ENCODE results near the gene IFNGR1. TPM values are rescaled to one million over a fixed set of nuclear protein-coding genes. Genes with fewer than 3 reads are reported as not detected.

IFNGR1 gene
- total and polyA plus RNA-seq, 10 of the 15 experiments (the other 5 are each of a cell fraction or from before 2014, with no cell fraction given): 89.0 to 296 (median 138) TPM

DNA sequence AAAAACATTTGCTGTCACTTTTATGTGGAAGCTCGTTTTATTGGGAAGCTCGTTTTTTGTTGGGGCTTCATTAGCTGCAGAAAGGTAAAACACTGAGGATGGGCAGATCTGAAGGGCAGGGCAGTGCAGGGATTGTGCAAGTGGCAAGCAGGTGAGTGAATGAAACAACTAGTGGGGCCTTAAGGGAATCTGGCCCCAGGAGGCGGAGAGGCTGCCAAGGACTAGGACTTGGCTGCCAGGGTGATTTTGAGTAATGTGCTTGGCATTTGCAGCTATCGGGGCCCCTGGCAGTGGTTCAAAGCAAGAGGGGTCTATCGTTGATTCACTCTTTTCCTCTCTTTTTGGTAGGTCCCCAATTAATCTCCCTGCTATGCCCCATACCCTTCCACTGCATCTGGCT, 57.2 kb downstream of the IFNGR1 start (continued):
- TF ChIP-seq, protein P1, sequence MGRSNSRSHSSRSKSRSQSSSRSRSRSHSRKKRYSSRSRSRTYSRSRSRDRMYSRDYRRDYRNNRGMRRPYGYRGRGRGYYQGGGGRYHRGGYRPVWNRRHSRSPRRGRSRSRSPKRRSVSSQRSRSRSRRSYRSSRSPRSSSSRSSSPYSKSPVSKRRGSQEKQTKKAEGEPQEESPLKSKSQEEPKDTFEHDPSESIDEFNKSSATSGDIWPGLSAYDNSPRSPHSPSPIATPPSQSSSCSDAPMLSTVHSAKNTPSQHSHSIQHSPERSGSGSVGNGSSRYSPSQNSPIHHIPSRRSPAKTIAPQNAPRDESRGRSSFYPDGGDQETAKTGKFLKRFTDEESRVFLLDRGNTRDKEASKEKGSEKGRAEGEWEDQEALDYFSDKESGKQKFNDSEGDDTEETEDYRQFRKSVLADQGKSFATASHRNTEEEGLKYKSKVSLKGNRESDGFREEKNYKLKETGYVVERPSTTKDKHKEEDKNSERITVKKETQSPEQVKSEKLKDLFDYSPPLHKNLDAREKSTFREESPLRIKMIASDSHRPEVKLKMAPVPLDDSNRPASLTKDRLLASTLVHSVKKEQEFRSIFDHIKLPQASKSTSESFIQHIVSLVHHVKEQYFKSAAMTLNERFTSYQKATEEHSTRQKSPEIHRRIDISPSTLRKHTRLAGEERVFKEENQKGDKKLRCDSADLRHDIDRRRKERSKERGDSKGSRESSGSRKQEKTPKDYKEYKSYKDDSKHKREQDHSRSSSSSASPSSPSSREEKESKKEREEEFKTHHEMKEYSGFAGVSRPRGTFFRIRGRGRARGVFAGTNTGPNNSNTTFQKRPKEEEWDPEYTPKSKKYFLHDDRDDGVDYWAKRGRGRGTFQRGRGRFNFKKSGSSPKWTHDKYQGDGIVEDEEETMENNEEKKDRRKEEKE (IDR thresholded peaks at IDR 0.05): no peak
- no peak for TF ChIP-seq EZH2 (IDR thresholded peaks at IDR 0.05; ENCODE audit: borderline replicate concordance, control insufficient read depth, low read depth, low read length)
- TF ChIP-seq EGR1 (IDR thresholded peaks at IDR 0.05; ENCODE audit: borderline replicate concordance in 1 of 2, low read depth in 2 of 2, low read length in 2 of 2): no peak
- no peak for TF ChIP-seq MAX (IDR thresholded peaks at IDR 0.05; ENCODE audit: low read depth, low read length)
- TF ChIP-seq CTCF (IDR thresholded peaks at IDR 0.05 in 2 of 3, conservative IDR thresholded peaks at IDR 0.05 in 1 of 3; ENCODE audit: control insufficient read depth in 2 of 3, extremely low read depth in 1 of 3, insufficient read depth in 1 of 3, low read depth in 3 of 3, low read length in 3 of 3): no peak

- H3K36me3 ChIP-seq (ENCODE audit: control insufficient read depth in 2 of 2, insufficient read depth in 2 of 2, low read length in 1 of 2): no peaks in the 10 kb centered on the region
- DNase-seq (ENCODE audit: low read depth, low spot score): no peak
- no peak for TF ChIP-seq ESRRA (IDR thresholded peaks at IDR 0.05; ENCODE audit: low read length)
- no peak for TF ChIP-seq CREM (IDR thresholded peaks at IDR 0.05; ENCODE audit: low read depth)
- TF ChIP-seq USF1 (IDR thresholded peaks at IDR 0.05; ENCODE audit: borderline replicate concordance, extremely low read length, insufficient read depth, low read depth, low read length): no peak
- no peak for TF ChIP-seq KAT2A (conservative IDR thresholded peaks at IDR 0.05; ENCODE audit: control insufficient read depth, low read depth, low read length)
- no peak for TF ChIP-seq HSF1 (IDR thresholded peaks at IDR 0.05; ENCODE audit: low read depth, low read length)
- TF ChIP-seq IKZF1 (conservative IDR thresholded peaks at IDR 0.05): no peak
Observed at GRCh38 chr6:137160763-137161162, 58.4 kb downstream of the IFNGR1 start.

More at GRCh38 chr6:137160763-137161162, 58.4 kb downstream of the IFNGR1 start:
- Histone ChIP-seq H3K27ac (ENCODE audit: control insufficient read depth, insufficient read depth) (no peak overlapping the region), H3K9me3 (replicated peaks; ENCODE audit: control insufficient read depth, insufficient read depth, low read length) (peaks cover 26% of the 10 kb centered on the region), H3K79me2 (ENCODE audit: control insufficient read depth, insufficient read depth, low read length) (no peaks in the 10 kb centered on the region), H3K27me3 (replicated peaks in 1 of 2; ENCODE audit: control insufficient read depth in 2 of 2, insufficient read depth in 2 of 2, low read length in 1 of 2) (no peaks in the 10 kb centered on the region), H3K4me2 (ENCODE audit: control insufficient read depth, insufficient read depth) (no peak overlapping the region), H3K9ac (ENCODE audit: control insufficient read depth, insufficient read depth, low read length) (no peak overlapping the region), H4K20me1 (ENCODE audit: control insufficient read depth, insufficient read depth) (no peaks in the 10 kb centered on the region), H2AFZ (ENCODE audit: control insufficient read depth, low read depth, low read length) (no peak overlapping the region), H3K4me1 (ENCODE audit: control insufficient read depth, insufficient read depth, low read length) (peaks cover 10% of the 10 kb centered on the region), H3K4me3 (no peak overlapping the region)
- FAIRE-seq: no peak
- BruUV-seq (replicated peaks): no TSS peak
- ATAC-seq: no peak
- POLR2A ChIA-PET: no interaction called here
- CTCF ChIA-PET: interaction anchor here (0.9 to 1.1 kb wide), 5 partner anchors 14 to 110 kb away, joined by 3 to 4 read pairs (median 3); no protein-coding TSS in a partner anchor
- in situ Hi-C loops (cut with MboI): no loop called here
- intact Hi-C loops (cut with micrococcal nuclease; ENCODE audit: unreplicated experiment): no loop called here
- 55% methylated on average over 3 of the region's 3 CpGs for WGBS (ENCODE audit: insufficient coverage, insufficient replicate concordance, low lambda C conversion rate, missing lambda C conversion rate)
- SMC1A ChIA-PET (ENCODE audit: uncharacterized antibody, unreplicated experiment): interaction anchor here (1.0 to 3.7 kb wide), 6 partner anchors 24 to 194 kb away, joined by 3 to 23 read pairs (median 4); no protein-coding TSS in a partner anchor
- RAD21 ChIA-PET (ENCODE audit: unreplicated experiment): interaction anchor here (1.6 to 2.9 kb wide), 4 partner anchors 16 to 111 kb away, joined by 4 to 8 read pairs (median 5); no protein-coding TSS in a partner anchor

Measured in GM12878 (cell line).